ENCODE results near the gene WDFY4. TPM values are rescaled to one million over a fixed set of nuclear protein-coding genes. Genes with fewer than 3 reads are reported as not detected.

WDFY4 gene
- total and polyA plus RNA-seq, 2 experiments from 2014 or later = 0.14 TPM; not detected in 1

DNA sequence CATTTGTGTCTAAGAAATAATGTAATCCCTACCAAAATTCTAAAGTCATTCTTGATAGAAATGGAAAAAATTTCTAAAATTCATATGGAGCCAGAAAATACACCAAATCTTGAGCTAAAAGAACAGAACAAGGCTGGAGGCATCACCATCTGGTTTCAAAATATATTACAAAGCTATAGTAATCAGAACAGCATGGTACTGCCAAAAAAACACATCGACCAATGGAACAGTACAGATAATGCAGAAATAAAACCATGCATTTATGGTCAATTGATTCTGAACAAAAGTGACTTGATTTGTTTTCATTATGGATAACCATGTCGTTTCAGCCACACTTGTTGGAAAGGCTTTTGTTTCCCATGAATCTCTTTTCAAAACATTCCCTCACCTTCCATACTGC lies 7.0 kb upstream of the WDFY4 start (continued):
- no peak for TF ChIP-seq REST (IDR thresholded peaks at IDR 0.05; ENCODE audit: unreplicated experiment)
- TF ChIP-seq NANOG (IDR thresholded peaks at IDR 0.05; ENCODE audit: borderline replicate concordance) = no peak

DNA sequence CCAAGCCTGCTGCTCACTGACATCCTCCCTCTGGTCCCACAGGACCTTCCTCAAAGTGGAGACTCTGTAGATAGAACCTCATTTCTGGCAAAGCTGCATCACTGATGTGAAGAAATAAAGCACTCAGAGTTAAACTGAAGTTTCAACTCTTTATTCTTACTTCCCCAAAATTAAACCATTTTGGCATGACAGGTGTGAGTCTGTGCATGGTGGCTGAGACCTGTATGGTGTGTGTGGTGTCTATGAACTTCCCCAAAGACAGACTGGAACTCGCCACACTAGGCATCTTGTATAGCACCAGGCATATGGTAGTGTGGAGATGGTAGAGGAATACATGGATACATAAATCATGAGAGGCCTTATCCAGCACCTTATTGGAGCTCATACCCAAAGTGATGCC lies 6.6 kb upstream of the WDFY4 start:
- Histone ChIP-seq H3K36me3 (ENCODE audit: insufficient read depth) (no peaks in the 10 kb centered on the region), H2AFZ (no peak overlapping the region), H3K79me2 (replicated peaks; ENCODE audit: insufficient read depth) (no peaks in the 10 kb centered on the region), H3K27me3 (ENCODE audit: insufficient read depth) (no peaks in the 10 kb centered on the region), H4K20me1 (replicated peaks; ENCODE audit: insufficient read depth) (no peaks in the 10 kb centered on the region), H3K9me2 (ENCODE audit: insufficient read depth) (peaks cover 5% of the 10 kb centered on the region; the same call in 1 of the 2 replicates), H3K4me2 (no peak overlapping the region), H3K4me3 (no peak overlapping the region), H3K27ac (ENCODE audit: low read depth) (no peak overlapping the region), H3F3A (replicated peaks; ENCODE audit: low read depth) (no peaks in the 10 kb centered on the region), H3K4me1 (ENCODE audit: insufficient read depth) (no peaks in the 10 kb centered on the region)
- Mint-ChIP-seq H3K36me3 (ENCODE audit: low read depth) (peaks cover 3% of the 10 kb centered on the region), H3K9me3 (peaks cover 22% of the 10 kb centered on the region), H3K27ac (no peak overlapping the region), H3K4me1 (no peaks in the 10 kb centered on the region), H3K27me3 (ENCODE audit: insufficient read depth, low read depth, poor library complexity) (no peaks in the 10 kb centered on the region), H3K4me3 (no peak overlapping the region)
- TF ChIP-seq POLR2AphosphoS5 (IDR thresholded peaks at IDR 0.05; ENCODE audit: low read depth) (no peak), NANOG (IDR thresholded peaks at IDR 0.05; ENCODE audit: borderline replicate concordance) (no peak), JUNB (IDR thresholded peaks at IDR 0.05; ENCODE audit: unreplicated experiment) (no peak), ZNF114 (CRISPR knock-in tag; IDR thresholded peaks at IDR 0.05) (no peak), ZNF331 (CRISPR knock-in tag; IDR thresholded peaks at IDR 0.05; ENCODE audit: low read depth) (no peak), CREB1 (CRISPR knock-in tag; IDR thresholded peaks at IDR 0.05; ENCODE audit: low read depth) (no peak)
- TF ChIP-seq, protein P1, sequence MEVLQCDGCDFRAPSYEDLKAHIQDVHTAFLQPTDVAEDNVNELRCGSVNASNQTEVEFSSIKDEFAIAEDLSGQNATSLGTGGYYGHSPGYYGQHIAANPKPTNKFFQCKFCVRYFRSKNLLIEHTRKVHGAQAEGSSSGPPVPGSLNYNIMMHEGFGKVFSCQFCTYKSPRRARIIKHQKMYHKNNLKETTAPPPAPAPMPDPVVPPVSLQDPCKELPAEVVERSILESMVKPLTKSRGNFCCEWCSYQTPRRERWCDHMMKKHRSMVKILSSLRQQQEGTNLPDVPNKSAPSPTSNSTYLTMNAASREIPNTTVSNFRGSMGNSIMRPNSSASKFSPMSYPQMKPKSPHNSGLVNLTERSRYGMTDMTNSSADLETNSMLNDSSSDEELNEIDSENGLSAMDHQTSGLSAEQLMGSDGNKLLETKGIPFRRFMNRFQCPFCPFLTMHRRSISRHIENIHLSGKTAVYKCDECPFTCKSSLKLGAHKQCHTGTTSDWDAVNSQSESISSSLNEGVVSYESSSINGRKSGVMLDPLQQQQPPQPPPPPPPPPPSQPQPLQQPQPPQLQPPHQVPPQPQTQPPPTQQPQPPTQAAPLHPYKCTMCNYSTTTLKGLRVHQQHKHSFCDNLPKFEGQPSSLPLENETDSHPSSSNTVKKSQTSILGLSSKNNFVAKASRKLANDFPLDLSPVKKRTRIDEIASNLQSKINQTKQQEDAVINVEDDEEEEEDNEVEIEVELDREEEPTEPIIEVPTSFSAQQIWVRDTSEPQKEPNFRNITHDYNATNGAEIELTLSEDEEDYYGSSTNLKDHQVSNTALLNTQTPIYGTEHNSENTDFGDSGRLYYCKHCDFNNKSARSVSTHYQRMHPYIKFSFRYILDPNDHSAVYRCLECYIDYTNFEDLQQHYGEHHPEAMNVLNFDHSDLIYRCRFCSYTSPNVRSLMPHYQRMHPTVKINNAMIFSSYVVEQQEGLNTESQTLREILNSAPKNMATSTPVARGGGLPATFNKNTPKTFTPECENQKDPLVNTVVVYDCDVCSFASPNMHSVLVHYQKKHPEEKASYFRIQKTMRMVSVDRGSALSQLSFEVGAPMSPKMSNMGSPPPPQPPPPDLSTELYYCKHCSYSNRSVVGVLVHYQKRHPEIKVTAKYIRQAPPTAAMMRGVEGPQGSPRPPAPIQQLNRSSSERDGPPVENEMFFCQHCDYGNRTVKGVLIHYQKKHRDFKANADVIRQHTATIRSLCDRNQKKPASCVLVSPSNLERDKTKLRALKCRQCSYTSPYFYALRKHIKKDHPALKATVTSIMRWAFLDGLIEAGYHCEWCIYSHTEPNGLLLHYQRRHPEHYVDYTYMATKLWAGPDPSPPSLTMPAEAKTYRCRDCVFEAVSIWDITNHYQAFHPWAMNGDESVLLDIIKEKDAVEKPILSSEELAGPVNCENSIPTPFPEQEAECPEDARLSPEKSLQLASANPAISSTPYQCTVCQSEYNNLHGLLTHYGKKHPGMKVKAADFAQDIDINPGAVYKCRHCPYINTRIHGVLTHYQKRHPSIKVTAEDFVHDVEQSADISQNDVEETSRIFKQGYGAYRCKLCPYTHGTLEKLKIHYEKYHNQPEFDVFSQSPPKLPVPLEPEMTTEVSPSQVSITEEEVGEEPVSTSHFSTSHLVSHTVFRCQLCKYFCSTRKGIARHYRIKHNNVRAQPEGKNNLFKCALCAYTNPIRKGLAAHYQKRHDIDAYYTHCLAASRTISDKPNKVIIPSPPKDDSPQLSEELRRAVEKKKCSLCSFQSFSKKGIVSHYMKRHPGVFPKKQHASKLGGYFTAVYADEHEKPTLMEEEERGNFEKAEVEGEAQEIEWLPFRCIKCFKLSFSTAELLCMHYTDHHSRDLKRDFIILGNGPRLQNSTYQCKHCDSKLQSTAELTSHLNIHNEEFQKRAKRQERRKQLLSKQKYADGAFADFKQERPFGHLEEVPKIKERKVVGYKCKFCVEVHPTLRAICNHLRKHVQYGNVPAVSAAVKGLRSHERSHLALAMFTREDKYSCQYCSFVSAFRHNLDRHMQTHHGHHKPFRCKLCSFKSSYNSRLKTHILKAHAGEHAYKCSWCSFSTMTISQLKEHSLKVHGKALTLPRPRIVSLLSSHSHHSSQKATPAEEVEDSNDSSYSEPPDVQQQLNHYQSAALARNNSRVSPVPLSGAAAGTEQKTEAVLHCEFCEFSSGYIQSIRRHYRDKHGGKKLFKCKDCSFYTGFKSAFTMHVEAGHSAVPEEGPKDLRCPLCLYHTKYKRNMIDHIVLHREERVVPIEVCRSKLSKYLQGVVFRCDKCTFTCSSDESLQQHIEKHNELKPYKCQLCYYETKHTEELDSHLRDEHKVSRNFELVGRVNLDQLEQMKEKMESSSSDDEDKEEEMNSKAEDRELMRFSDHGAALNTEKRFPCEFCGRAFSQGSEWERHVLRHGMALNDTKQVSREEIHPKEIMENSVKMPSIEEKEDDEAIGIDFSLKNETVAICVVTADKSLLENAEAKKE (CRISPR knock-in tag; IDR thresholded peaks at IDR 0.05) = no peak
- ATAC-seq (no peak), DNase-seq (ENCODE audit: low spot score) (no peak)
